Activated CD4-positive, alpha-beta T cell treated with anti-CD3 and anti-CD28 coated beads for 1 hour (primary cell): ENCODE measurements around the gene ITPA.
A peak's percentile ranks its signal among the peaks of the same experiment; 100 is the strongest.

Experiments used
- DNase-seq: peaks from one replicate; pipeline ENCODE4 v3.0.0-alpha.2; 2020

Gene ITPA

DNA sequence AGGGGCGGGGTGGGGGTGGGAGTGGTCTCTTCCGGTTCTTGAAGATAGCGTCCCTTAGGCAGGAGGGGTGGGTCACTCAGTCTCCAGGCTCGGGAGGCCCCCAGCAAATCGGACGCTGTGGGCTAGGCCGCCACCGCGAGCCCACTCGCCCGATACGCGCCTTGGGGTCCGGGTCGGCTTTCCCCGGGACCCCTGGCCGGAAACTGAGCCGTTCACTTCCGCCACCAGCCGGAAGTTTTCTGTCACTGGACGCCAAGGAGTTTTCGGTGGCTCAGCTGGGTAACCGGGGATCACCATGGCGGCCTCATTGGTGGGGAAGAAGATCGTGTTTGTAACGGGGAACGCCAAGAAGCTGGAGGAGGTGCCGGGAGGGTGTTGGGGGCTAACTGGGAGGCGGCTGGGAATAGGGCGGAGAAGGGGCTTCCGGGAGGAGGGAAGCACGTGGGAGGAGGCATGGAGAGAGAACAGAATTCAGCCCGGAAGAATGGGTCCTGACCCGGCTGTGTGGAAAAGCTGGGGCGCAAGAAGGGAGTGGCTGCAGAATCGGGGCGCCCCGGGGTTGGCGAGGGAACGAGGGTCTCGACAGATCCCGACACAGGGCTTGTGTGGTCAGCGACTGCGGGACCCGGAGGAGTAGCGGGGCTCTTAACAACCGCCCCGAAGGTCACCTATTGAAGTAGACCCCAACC, at the start of gene ITPA:
Gene ITPA, plus strand, starts transcription at position 242 of the 689 bp plus-strand sequence. Its CDS starts 54 bp downstream, at position 296.
- DNase-seq: peak; percentile 29

DNA sequence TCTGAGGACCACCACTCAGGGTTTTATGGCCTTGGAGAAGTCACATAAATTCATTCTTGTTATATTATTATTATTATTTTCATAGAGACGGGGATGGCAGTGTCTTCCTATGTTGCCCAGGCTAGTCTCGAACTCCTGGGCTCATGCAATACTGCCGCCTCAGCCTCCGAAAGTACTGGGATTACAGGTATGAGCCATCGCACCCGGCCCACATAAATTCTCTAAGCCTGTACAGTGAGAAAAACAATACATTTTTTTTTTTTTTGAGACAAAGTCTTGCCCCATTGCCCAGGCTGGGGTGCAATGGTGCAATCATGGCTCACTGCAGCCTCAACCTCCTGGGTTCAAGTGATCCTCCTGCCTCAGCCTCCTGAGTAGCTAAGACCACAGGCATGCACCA, 48.9 kb upstream of the ITPA start:
- no peak for DNase-seq

DNA sequence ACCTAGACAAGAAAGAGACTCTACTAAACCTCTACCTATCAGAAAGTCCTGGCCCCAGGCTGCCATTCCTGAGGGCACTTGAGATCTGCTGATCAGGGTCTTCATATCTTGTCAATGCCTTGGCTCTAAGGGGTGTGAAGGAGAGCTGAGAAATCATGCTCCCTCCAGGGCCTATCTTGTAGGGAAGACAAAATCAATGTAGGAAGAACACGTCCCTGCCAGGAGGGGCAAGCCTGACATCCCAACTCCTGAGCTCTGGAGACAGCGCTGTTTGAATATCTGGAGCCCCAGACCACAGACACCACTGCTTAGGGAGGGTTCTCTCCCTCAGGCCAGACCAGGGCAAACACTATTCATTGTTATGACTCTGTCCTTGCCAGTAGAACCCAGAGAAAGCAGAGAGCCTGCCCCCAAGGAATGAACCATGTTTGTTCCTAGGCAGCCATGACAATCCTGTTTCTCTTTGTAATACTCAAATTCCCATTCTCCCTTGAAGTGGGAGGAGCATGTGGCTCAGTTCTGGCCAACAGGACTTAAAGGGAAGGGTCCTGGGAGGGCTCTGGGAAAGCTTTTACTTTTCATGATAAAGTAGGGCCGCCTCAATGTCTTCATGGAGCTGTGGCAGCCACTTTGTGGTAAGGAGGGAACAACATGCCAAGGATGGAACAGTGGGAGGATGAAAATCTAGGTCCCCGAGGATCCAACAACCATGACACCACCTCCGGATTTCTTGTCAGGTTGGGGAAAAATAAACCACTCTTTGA, 47.8 kb upstream of the ITPA start:
- DNase-seq: no peak

DNA sequence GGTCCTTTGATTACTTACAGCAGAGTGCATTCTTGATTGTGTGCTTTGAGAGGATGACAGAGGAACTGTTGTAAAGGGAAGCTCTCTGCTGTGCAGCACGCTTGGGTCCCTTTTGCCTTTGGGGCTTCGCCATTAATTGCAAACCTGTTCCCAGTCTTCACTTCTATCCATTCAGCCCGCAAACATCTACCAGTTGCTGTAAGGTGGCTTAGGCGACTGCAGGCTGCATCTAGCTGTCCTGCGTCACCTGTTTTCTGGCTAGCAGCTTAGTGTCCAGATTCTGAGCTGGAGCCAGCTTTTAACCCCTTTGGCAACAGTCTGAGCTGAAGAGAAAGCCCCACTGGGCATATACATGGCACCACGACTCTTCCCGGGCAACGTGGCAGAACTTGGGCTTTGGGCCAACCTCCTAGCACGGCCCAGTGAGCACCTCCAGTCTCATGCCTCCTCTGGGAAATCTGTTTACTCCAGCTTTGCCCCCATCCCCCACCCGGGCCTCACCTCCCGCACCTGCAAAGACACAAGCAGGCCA, 47.2 kb upstream of the ITPA start:
- no peak for DNase-seq

DNA sequence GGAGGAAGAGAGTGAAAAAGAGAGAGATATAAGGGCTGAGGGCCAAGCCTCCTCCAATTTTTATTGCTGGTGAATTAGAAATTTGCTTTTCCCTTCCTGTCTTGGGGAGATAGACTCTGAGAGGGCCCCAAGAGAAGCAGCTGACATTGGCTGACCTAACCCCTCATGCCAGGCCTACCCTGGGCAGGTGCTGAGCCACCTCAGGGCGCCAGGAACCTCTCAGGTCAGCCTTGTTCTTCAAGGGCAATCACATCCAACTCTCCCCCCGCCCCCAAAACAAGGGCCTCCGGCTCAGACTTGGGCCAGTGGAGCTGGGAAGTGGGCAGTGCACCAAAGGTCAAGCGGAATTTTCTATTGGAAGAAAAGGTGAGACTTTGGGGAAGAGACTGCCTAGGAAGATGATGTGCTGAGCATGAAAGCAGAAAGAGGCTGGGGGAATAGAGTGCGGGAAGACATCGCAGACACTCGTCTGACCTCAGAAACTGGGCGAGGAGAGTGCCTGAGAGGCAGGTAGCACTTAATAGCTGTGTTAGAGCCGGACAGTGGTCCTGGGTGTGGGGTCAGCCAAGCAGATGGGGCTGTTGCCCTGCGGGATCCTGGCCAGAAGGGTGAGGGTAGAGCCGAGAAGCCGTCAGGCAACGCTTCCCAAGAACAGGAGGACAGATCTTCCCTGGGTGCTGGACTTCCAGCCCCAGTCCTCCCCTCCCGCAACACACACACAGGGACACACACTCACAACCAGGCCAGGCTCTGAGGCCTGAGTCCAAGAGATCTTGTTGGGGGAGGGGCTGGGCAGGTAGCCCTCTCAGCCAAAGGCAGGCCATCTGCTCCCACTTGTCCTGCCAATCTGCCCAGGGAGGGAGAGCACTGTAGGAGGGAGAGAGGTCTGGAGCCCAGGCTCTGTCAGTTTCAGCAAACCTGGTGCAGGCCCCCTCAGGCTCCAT, 45.9 kb upstream of the ITPA start:
- DNase-seq: no peak

- no peak for DNase-seq
These were observed 45.1 kb upstream of the ITPA start for GRCh38 chr20:3164043-3164762.

- no peak for DNase-seq
These were observed 44.4 kb upstream of the ITPA start for GRCh38 chr20:3164763-3165410.

- no peak for DNase-seq
These were observed 43.6 kb upstream of the ITPA start for GRCh38 chr20:3165473-3166337.

DNA sequence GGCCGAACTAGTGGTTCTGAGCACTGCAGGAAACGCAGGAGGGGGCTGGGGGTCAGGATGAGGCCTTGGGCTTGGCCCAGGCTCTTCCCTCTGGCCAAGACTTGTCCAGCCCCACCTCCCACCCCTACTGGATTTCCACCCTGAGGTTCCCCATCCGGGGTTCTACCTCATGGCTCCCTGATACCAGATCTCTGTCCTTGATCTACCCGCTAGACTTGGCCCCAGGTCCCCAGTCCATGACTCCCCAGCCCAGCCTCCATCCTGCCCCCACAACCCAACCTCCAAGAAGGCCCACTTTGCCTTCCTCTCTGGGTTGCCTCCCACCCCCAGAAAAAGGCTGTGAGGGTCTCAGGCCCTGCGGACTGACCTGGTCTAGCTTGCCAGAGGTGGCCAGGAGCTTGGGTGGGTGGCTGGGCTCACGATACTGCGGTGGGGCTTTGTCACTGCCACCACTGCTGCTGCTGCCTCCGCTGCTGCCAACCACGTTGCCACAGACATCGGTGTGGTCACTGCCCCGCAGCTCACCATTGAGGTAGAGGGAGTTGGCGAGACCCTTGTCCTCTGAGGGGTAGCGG, 42.9 kb upstream of the ITPA start:
- DNase-seq: no peak

DNA sequence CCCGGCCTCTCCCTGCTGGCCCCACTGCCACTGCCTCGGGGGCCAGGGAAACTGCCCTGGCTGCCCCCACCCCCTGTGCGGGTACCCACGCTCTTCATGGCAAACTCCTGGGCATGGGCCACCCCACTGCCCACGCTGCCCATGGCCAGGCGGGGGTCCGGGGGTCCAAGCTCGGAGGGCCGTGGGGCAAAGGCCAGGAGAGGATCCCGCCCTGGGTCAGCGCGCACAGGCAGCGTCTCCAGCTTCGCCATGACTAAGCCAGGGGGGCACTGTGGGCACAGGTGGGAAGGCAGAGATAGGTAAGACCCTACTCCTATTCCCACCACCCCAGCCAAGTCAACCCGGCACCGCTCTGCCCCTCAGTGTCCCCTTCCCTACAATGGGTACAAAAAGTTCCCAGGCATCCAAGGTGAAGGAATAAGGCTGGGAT, 42.4 kb upstream of the ITPA start:
- DNase-seq: no peak

DNA sequence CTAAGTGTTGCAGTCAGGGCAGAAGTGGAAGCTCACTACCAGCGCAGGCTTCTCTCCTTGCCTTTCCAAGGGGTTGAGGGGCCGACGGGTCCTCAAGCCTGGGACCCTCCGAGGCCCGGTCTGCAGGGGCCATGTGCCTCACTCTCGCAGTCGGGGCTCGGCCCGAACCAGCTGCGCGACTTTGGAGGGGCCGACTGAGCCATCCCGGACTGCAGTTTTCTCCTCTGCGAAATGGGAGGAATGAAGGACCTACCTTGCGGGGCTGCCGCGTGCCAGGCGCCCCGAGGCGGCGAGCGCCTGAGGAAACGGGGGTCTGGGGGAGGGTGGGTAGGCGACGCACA, 41.6 kb upstream of the ITPA start:
- DNase-seq: no peak

- DNase-seq: no peak
These were observed 41.0 kb upstream of the ITPA start for GRCh38 chr20:3168079-3168828.

DNA sequence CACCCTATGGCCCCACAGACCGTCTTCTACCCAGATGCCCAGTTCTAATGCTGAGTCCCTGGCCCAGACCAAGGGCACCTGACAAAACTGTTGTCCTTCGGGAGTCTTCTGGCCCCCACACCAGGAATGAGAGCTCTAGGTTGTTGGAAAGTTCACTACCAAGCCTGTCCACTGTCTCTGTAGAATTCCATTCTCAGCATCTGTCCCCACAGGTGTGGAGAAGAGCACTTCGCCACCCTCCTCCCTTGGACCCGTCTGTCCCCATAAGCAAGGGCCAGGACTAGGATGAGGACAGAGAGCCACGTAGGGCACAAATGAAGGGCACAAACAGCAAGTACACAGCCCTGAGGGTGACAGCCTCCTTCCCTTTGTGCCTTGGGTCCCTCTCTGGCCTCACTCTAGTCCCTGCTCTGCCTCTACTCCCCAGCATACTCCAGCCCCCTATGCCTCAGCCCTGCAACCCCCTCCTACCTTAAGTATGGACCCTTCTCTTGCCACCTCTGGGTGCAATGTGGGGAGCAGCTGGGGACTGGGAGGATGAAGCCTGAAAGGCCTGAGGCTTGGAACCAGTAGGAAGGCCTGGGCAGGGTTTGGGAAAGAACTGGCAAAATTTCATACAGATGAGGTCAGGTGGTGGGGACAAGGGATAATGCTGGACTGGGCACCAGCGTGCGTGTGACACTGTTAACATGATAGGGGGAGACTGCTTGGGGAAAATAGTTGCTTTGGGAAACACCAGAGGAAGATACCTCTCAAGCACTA, 40.3 kb upstream of the ITPA start:
- no peak for DNase-seq

DNA sequence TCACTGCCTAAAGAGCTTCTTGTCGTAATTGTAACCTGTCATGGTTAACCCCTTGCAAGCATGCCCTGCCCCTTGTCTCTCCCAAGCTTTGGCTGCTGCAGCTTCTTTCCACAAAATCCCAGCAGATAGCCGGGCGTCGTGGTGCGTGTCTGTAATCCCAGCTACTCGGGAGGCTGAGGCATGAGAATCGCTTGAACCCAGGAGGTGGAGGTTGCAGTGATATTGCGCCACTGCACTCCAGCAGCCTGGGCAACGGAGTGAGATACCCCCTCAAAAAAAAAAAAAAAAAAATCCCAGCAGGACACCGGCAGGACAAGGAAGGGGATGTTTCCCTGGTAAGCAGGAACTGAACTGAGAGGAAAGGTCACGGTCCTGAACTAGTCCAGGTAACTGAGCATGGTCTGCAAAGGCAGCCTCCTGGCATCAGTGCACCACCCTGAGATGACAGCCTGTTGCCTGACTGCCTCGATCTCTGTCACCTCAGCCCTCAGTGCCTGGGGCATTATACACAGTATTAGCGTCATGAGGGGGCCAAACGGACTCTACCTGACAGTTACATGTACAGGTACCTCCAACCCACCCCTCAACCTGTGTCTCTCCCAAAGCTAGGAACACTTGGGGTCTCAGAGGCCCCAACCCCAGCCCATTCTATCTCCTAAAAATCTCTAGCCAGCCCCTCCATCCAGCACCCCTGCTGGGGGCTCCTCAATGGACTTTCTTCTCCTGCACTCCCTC, 37.7 kb upstream of the ITPA start:
- no peak for DNase-seq

GRCh38 chr20:3172126-3172932, 37.0 kb upstream of the ITPA start:
- no peak for DNase-seq

- DNase-seq: peak; percentile 78
These were observed 36.2 kb upstream of the ITPA start, which contains the start of gene LZTS3 for GRCh38 chr20:3172933-3173609. Gene LZTS3, minus strand, starts transcription at chr20:3173549. Its CDS starts 6,386 bp downstream, at chr20:3167163.
